AG04450 (cell line): ENCODE data around the gene ARHGAP15. TPM values are rescaled to one million over a fixed set of nuclear protein-coding genes. Genes with fewer than 3 reads are reported as not detected.

ENCODE experiments used
- CTCF ChIA-PET: fragments of 300-600, 350-600 bp; formaldehyde crosslinking; extraction: SDS; loops from one replicate; lab custom pipeline; 2022; ENCODE audit warnings: antibody characterized with exemption, inconsistent platforms; lab: Charles Lee
- POLR2A ChIA-PET: fragments of 350-600 bp; formaldehyde crosslinking; extraction: SDS; loops from one replicate; lab custom pipeline; 2021; ENCODE audit warnings: antibody characterized with exemption, inconsistent platforms; lab: Yijun Ruan, JAX
- DNase-seq: peaks from one replicate; pipeline ENCODE4 v3.0.0-alpha.2; 2011; ENCODE audit warnings: low read depth, low spot score
- H3K27ac ChIP-seq: one replicate; pipeline ENCODE4 v1.5.1; 2012; ENCODE audit warnings: low read depth, low read length, control low read depth
- H3K27me3 ChIP-seq: one replicate; pipeline ENCODE4 v1.6.0; 2012; ENCODE audit warnings: low read length; ENCODE audit not compliant: control insufficient read depth, insufficient read depth
- H3K4me3 ChIP-seq: 2 replicates; pipeline ENCODE4 v1.5.1; 2011; ENCODE audit warnings: mild to moderate bottlenecking, low read depth, low read length, control low read depth
- H3K9me3 ChIP-seq: 2 replicates; pipeline ENCODE4 v1.5.1; 2012; ENCODE audit warnings: low read length; ENCODE audit not compliant: control insufficient read depth, insufficient read depth
- CTCF ChIP-seq: IDR thresholded peaks from 2 replicates; pipeline ENCODE4 v1.5.1; 2011; ENCODE audit warnings: low read depth, low read length, control low read depth, inconsistent platforms
- polyA plus RNA-seq: library from polyadenylated mRNA; depleted of rRNA; stranded (reverse); fragments of >200 nt; gene quantifications from 2 replicates; pipeline ENCODE4 v1.2.3, GENCODE V29; 2011

ARHGAP15 gene
- polyA plus RNA-seq, 1 experiment, result not detected

DNA sequence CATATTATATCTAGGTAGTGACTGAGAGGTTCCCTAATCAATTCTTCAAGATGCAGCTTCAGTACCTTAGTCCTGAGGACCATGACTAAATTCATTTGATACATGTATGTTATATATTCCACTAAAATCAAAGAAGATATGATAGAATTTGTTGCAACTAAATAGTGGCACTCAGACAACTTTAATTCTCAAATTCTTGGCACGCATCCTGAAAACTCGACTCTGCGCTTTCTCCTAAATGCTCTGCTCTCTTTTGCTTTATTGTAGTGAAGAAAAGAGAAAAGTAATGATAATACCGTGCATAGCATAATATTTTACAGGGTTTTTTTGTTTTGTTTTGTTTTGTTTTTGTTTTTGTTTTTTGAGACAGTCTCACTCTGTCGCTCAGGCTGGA lies 475.3 kb downstream of the ARHGAP15 start:
- ChIA-PET POLR2A (no interaction called here), CTCF (no interaction called here)
- no peak for TF ChIP-seq CTCF
- no peaks in the 10 kb centered on the region for H3K27me3 ChIP-seq
- H3K27ac ChIP-seq, result no peak overlapping the region
- DNase-seq, result no peak
- H3K9me3 ChIP-seq, result no peaks in the 10 kb centered on the region
- no peak overlapping the region for H3K4me3 ChIP-seq

GRCh38 chr2:143607231-143608062 lies 478.2 kb downstream of the ARHGAP15 start:
- ChIA-PET CTCF (interaction anchor here (0.6 kb wide), 1 partner anchor 17 kb away, joined by 4 read pairs; no protein-coding TSS in a partner anchor), POLR2A (no interaction called here)
- no peak for DNase-seq
- no peak for TF ChIP-seq CTCF
- no peak overlapping the region for H3K27ac ChIP-seq
- H3K4me3 ChIP-seq, result no peak overlapping the region
- no peaks in the 10 kb centered on the region for H3K27me3 ChIP-seq
- H3K9me3 ChIP-seq, result no peaks in the 10 kb centered on the region

- no peaks in the 10 kb centered on the region for H3K9me3 ChIP-seq
- CTCF ChIA-PET, result interaction anchor here (0.6 kb wide), 1 partner anchor 17 kb away, joined by 4 read pairs; no protein-coding TSS in a partner anchor
- POLR2A ChIA-PET, result no interaction called here
- no peak for DNase-seq
- H3K27ac ChIP-seq, result no peak overlapping the region
- H3K27me3 ChIP-seq, result no peaks in the 10 kb centered on the region
- TF ChIP-seq CTCF, result no peak
- H3K4me3 ChIP-seq, result no peak overlapping the region
Observed at GRCh38 chr2:143608063-143608423, 478.8 kb downstream of the ARHGAP15 start.

GRCh38 chr2:143608758-143609157 lies 479.5 kb downstream of the ARHGAP15 start:
- no peak overlapping the region for H3K4me3 ChIP-seq
- ChIA-PET CTCF (no interaction called here), POLR2A (no interaction called here)
- no peaks in the 10 kb centered on the region for H3K9me3 ChIP-seq
- DNase-seq, result no peak
- TF ChIP-seq CTCF, result no peak
- no peak overlapping the region for H3K27ac ChIP-seq
- H3K27me3 ChIP-seq, result no peaks in the 10 kb centered on the region

- no peak for DNase-seq
- ChIA-PET POLR2A (no interaction called here), CTCF (no interaction called here)
- no peak for TF ChIP-seq CTCF
- Histone ChIP-seq H3K27me3 (no peaks in the 10 kb centered on the region), H3K4me3 (no peak overlapping the region), H3K9me3 (no peaks in the 10 kb centered on the region), H3K27ac (no peak overlapping the region)
Observed at GRCh38 chr2:143611336-143611735, 482.1 kb downstream of the ARHGAP15 start.
